PC-9 (cell line): ENCODE data around the gene NPTXR. TPM values are rescaled to one million over a fixed set of nuclear protein-coding genes. Genes with fewer than 3 reads are reported as not detected.

Experiments used
- BruUV-seq: library from RNA; stranded (reverse); fragments of 400-500 nt; replicated peaks from 2 replicates; lab custom pipeline; 2021; lab: Mats Ljungman, UMichigan
- CTCF ChIA-PET: fragments of 300-600 bp; sonication (Branson Sonifier 250); formaldehyde crosslinking; loops from one replicate; lab custom pipeline; 2022; ENCODE audit warnings: antibody characterized with exemption; lab: Charles Lee
- POLR2A ChIA-PET: fragments of 300-600 bp; sonication (Branson Sonifier 250); formaldehyde crosslinking; loops from one replicate; lab custom pipeline; 2022; ENCODE audit warnings: antibody characterized with exemption; ENCODE audit not compliant: unreplicated experiment; lab: Charles Lee
- DNase-seq, 2 experiments: peaks; one replicate each; pipeline versions ENCODE4 v3.0.0 to v3.0.0-alpha.2; 2015 to 2022; ENCODE audit warnings: mixed read lengths in 1 of 2
- H2AFZ ChIP-seq: fragments of 200-600 bp; sonication (generic); 2 replicates; pipeline ENCODE4 v1.8.1; 2017; ENCODE audit warnings: antibody characterized with exemption
- H3F3A ChIP-seq: fragments of 200-600 bp; sonication (generic); 2 replicates; pipeline ENCODE4 v1.8.1; 2017; ENCODE audit warnings: antibody characterized with exemption, mild to moderate bottlenecking, low read depth; ENCODE audit not compliant: insufficient read depth
- H3K27ac ChIP-seq: fragments of 200-600 bp; sonication (generic); 2 replicates; pipeline ENCODE4 v1.6.1; 2016; ENCODE audit warnings: mixed run types
- H3K27me3 ChIP-seq: fragments of 200-600 bp; sonication (generic); 2 replicates; pipeline ENCODE4 v1.6.1; 2016; ENCODE audit warnings: low read depth, mixed run types; ENCODE audit not compliant: insufficient read depth
- H3K36me3 ChIP-seq: fragments of 200-600 bp; sonication (generic); 2 replicates; pipeline ENCODE4 v1.6.1; 2016; ENCODE audit warnings: low read depth, mixed run types
- H3K4me1 ChIP-seq: fragments of 200-600 bp; sonication (generic); replicated peaks from 2 replicates; pipeline ENCODE4 v1.6.1; 2016; ENCODE audit warnings: mixed run types; ENCODE audit not compliant: insufficient read depth
- H3K4me2 ChIP-seq: fragments of 200-600 bp; sonication (generic); 2 replicates; pipeline ENCODE4 v1.6.1; 2017; ENCODE audit warnings: mixed run types
- H3K4me3 ChIP-seq: fragments of 200-600 bp; sonication (generic); 2 replicates; pipeline ENCODE4 v1.6.1; 2016; ENCODE audit warnings: mixed run types
- H3K79me2 ChIP-seq: fragments of 200-600 bp; sonication (generic); 2 replicates; pipeline ENCODE4 v1.6.1; 2017; ENCODE audit warnings: low read depth, mixed run types
- H3K9me2 ChIP-seq: fragments of 200-600 bp; sonication (generic); 2 replicates; pipeline ENCODE4 v1.8.1; 2017; ENCODE audit warnings: mild to moderate bottlenecking; ENCODE audit not compliant: insufficient read depth
- H3K9me3 ChIP-seq: fragments of 200-600 bp; sonication (generic); 2 replicates; pipeline ENCODE4 v1.8.1; 2016; ENCODE audit warnings: low read depth; ENCODE audit not compliant: insufficient read depth
- H4K20me1 ChIP-seq: fragments of 200-600 bp; sonication (generic); 2 replicates; pipeline ENCODE4 v1.8.1; 2017; ENCODE audit not compliant: insufficient read depth
- EZH2 ChIP-seq: fragments of 200-600 bp; sonication (generic); IDR thresholded peaks from 2 replicates; pipeline ENCODE4 v1.8.0; 2017; ENCODE audit warnings: antibody characterized with exemption, low read depth
- intact Hi-C: fragments of 100-400 bp; cut with micrococcal nuclease; formaldehyde crosslinking; loops from one replicate; pipeline ENCODE4 v1.10.0; 2022; ENCODE audit not compliant: unreplicated experiment
- total RNA-seq: library from RNA; stranded (reverse); gene quantifications from 2 replicates; pipeline ENCODE4 v1.2.3, GENCODE V29; 2021
- TF ChIP-seq, protein P1 (sequence below): fragments of 200-600 bp; sonication (generic); conservative IDR thresholded peaks from 2 replicates; pipeline ENCODE4 v1.6.1; 2017; ENCODE audit warnings: mixed run types, antibody characterized with exemption, mild to moderate bottlenecking, moderate library complexity

The NPTXR gene
- total RNA-seq, 1 experiment from 2014 or later: 14.7 TPM

GRCh38 chr22:38826386-38826785 is 17.4 kb downstream of the NPTXR start:
- Histone ChIP-seq H4K20me1 (no peaks in the 10 kb centered on the region; the same call in 1 of the 2 replicates), H3K79me2 (no peaks in the 10 kb centered on the region), H3K9me3 (no peaks in the 10 kb centered on the region), H2AFZ (no peak overlapping the region), H3K27ac (no peak overlapping the region), H3K36me3 (no peaks in the 10 kb centered on the region), H3K4me3 (no peak overlapping the region), H3K27me3 (no peaks in the 10 kb centered on the region), H3K4me2 (no peak overlapping the region), H3K4me1 (peaks cover 24% of the 10 kb centered on the region), H3F3A (peaks cover 5% of the 10 kb centered on the region; the same call in 1 of the 2 replicates), H3K9me2 (no peaks in the 10 kb centered on the region)
- ChIA-PET POLR2A (no interaction called here), CTCF (interaction anchor here (0.6 kb wide), 1 partner anchor 25 kb away, joined by 4 read pairs; no protein-coding TSS in a partner anchor)
- BruUV-seq: no TSS peak
- intact Hi-C loops: no loop called here
- no peak for TF ChIP-seq EZH2
- TF ChIP-seq, protein P1, sequence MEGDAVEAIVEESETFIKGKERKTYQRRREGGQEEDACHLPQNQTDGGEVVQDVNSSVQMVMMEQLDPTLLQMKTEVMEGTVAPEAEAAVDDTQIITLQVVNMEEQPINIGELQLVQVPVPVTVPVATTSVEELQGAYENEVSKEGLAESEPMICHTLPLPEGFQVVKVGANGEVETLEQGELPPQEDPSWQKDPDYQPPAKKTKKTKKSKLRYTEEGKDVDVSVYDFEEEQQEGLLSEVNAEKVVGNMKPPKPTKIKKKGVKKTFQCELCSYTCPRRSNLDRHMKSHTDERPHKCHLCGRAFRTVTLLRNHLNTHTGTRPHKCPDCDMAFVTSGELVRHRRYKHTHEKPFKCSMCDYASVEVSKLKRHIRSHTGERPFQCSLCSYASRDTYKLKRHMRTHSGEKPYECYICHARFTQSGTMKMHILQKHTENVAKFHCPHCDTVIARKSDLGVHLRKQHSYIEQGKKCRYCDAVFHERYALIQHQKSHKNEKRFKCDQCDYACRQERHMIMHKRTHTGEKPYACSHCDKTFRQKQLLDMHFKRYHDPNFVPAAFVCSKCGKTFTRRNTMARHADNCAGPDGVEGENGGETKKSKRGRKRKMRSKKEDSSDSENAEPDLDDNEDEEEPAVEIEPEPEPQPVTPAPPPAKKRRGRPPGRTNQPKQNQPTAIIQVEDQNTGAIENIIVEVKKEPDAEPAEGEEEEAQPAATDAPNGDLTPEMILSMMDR: no peak
- DNase-seq: no peak

GRCh38 chr22:38824585-38824984 is 19.2 kb downstream of the NPTXR start:
- Histone ChIP-seq H3K9me2 (no peaks in the 10 kb centered on the region), H3K27ac (no peak overlapping the region), H3K27me3 (peaks cover 9% of the 10 kb centered on the region), H3K4me3 (no peak overlapping the region), H3K79me2 (no peaks in the 10 kb centered on the region), H4K20me1 (no peaks in the 10 kb centered on the region; the same call in 1 of the 2 replicates), H3K4me2 (no peak overlapping the region), H3K4me1 (peaks cover 9% of the 10 kb centered on the region), H3K9me3 (no peaks in the 10 kb centered on the region), H3F3A (0 out of 2 replicates have a peak, but pooled peaks cover 4% of the 10 kb centered on the region), H3K36me3 (no peaks in the 10 kb centered on the region), H2AFZ (no peak overlapping the region)
- no TSS peak for BruUV-seq
- POLR2A ChIA-PET: no interaction called here
- intact Hi-C loops: no loop called here
- CTCF ChIA-PET: no interaction called here
- DNase-seq: peak in 1 of 2 experiments; percentile 62
- no peak for TF ChIP-seq EZH2
- TF ChIP-seq, protein P1: peak; percentile 52; the same call in 1 of the 2 replicates

- DNase-seq: no peak
- Histone ChIP-seq H3K36me3 (no peaks in the 10 kb centered on the region), H3K4me1 (no peaks in the 10 kb centered on the region), H3K9me2 (no peaks in the 10 kb centered on the region), H3K9me3 (no peaks in the 10 kb centered on the region), H3K27ac (no peak overlapping the region), H3K4me2 (no peak overlapping the region), H3K27me3 (peaks cover 19% of the 10 kb centered on the region), H4K20me1 (no peaks in the 10 kb centered on the region; the same call in 1 of the 2 replicates), H3K4me3 (no peak overlapping the region), H2AFZ (no peak overlapping the region), H3K79me2 (no peaks in the 10 kb centered on the region), H3F3A (no peaks in the 10 kb centered on the region)
- intact Hi-C loops: no loop called here
- BruUV-seq: no TSS peak
- no peak for TF ChIP-seq EZH2
- TF ChIP-seq, protein P1: no peak
- ChIA-PET POLR2A (interaction anchor here (0.6 kb wide), 1 partner anchor 252 kb away, joined by 3 read pairs; no protein-coding TSS in a partner anchor), CTCF (no interaction called here)
Measured at GRCh38 chr22:38823637-38824036, 20.2 kb downstream of the NPTXR start.
